GM19043 (cell line): Measurements from ENCODE around the gene PNMA6E.
"Not testable (repeated sequence)": the region's sequence is repeated elsewhere in the genome, so short reads cannot be mapped to it uniquely, and the experiment has no call there.

Experiments used
- ATAC-seq: cut with Tn5 transposase; IDR thresholded peaks from one replicate; pipeline ENCODE4 v1.9.1; 2021; ENCODE audit warnings: low read depth; ENCODE audit not compliant: unreplicated experiment

Gene PNMA6E

DNA sequence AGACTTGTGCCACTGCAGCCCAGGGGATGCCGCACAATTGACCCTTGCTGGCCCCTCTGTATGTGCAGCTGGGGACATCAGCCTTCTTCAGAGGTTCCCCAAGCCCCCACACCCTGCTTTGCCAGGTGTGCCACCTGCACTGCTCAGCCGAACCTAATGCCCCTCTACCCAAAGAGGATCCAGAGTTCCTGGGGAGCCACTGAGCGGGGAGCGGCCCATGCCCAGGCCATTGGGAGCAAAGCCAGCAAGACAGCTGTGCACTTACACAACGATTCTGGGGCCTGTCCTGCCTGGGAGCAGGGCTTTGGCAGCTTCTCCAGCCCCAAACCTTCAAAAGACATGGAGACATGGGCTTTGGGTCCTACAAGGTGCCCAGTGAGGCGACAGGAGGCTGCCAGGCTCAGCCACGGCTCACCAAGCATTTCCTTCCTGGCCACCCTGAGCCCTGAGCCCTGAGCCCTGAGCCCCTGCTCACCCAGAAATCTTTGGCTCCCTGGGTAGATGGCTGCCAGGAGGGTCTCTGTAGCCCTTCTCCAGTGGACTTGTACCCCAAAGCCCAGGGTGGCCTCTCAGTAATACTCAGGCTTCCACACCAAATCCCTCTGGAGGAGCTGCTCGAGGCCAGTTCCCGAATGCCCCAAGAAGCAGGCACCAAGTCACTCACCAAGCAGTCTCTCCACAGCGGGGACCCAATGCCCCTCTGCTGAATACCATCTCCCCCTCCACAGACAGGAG is 13.0 kb downstream of the PNMA6E start:
- ATAC-seq: no peak

DNA sequence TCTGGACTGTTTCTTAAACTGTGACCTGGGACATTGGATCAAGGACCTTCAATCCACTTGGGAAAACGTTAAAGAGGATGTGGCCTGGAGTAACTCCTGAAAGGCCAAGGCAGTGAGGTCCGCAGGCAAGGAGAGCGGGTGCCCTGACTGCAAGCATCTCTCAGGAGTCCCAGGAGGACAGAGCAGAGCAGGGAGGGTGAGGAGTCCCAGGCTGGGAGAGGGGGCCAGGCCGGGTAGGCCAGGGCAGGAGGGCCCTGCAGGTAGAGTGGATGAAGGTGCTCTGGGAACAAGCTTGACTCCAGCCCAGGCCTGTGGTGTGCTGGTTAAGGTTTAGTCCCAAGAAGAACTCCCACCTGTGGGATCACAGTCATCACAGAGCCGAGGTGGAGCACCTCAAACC is 13.8 kb downstream of the PNMA6E start:
- ATAC-seq: no peak

DNA sequence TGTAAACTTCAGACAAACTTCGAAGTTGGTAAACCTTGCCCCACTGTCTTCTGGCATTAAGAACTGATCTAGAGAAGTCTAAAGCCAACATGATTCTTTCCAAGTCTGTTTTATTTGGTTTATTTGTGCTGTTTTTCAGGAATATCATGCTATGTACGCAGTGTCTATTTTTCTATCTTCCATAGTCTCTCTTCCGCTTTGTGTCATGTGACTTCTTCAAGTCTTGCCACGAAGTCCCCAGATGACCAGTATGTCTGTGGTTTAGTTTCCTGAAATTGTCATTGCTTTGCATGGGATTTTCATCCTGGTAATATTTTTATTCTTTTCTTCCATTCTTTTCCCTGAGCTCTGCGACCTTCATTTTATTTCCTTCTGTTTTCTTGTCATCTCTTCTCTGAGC is 15.1 kb downstream of the PNMA6E start:
- no peak for ATAC-seq

DNA sequence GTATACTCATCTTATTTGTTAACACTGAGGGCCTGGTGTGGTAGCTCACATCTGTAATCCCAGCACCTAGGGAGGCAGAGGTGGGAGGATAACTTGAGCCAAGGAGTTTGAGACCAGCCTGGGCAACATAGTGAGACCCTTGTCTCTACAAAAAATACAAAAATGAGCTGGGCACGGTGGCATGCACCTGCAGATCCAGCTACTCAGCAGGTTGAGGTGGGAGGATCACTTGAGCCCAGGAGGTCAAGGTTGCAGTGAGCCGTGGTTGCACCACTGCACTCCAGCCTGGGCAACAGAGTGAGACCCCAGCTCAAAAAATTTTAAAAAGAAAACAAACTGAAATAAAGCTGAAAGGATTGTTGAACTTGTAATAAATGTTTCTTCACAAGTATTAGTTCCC is 16.2 kb downstream of the PNMA6E start:
- ATAC-seq: not testable (repeated sequence)

DNA sequence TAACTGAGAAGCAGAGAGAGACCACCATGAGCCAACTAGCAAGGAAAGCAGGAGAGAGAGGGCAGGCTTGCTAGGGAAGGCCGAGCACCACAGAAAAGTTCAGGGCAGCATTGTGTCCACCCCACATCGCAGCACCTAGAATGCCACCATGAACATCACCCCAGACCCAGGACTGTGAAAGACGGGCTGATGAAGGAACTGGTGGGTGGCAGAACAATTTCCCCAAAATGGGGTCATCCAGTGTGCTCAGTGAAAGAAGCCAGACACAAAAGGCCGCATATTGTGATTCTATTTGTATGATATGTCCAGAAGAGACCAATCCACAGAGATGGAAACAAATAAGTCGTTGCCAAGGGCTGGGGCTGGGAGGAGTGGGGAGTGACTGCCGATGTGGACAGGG is 16.8 kb downstream of the PNMA6E start:
- ATAC-seq: no peak

DNA sequence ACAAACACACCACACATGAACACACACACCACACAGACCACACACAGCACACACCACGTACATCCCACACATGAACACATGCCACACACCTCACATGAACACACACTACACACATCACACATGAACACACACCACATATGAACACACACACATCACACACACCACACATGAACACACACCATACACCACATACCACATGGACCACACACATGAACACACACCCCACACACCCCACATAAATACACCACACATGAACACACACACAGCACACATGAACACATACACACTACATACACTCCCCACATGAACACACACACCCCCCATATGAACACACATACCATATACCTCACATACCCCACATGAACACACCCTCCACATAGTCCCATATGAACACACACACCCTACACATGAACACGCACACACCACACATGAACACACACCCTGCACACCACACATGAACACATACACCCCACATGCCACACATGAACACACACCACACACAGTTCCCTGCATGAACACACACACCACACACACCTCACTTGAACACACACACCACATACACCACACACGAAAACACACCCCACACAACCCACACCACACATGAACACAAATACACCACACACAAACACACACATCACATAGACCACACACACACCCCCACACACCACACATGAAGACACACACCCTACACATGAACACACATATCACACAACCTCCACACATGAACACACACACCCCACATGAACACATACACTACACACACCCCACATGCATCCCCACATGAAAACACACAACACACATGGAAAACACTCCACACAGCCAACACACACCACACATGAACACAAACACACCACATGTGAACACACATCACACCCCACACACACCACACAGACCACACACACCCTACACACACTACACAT is 18.3 kb downstream of the PNMA6E start:
- ATAC-seq: no peak

DNA sequence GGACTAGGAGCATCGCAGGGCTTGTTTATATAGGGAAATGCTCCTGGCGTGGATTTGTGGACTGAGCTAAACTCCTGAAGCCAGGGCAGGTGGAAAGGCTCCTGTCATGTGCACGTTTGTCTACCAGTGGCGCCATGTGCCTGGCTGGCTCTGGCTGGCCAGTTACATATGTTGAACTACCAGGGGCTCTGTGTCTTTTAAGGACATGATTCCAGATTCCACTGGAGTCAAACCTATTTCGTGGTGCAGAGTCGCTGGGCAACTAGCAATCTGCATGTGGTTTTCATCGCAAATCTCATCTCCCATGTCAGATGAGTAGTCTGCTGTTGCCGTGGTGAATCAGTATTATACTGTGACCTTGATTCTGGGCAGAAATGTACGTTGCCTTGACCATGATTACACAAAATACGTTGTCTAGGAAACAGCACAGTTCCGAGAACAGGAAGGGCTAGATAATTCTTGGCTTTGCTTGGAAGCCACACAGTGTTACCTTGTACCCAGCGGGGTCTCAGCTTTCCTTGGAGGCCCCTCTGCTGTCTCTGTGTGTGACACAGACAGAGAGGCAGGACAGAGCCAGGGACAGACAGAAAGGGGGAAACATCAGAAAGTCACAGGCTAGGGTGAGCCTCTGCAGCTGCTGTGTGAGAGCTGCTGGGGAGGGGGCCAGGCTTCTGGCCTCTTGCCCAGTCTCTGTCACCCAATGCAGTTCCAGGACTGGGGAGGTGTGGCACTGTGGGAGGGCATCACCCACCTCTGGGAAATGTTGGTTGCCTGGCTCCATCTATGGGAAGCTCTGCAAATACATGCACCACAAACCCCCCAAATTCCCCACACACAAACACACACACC is 19.2 kb downstream of the PNMA6E start:
- no peak for ATAC-seq

DNA sequence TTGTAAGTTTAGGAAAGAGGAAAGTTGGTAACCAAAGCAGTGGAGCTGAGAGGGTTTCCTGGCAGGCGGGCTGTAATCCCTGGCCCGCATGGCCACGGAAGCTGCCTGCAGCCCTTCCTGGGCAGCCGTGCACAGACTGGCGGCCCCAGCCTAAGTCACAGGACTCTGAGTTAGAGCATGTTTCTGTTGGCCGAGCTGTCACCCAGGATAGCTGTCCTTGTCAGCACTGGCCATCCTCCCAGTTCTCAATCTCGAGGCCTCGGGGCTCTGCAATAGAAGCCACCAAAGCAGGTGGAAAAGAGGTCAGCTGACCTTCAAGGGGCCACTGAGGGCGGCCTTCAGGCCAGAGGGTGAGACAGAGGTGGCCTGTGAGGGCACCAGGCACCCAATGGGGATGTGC is 20.5 kb downstream of the PNMA6E start:
- ATAC-seq: no peak

DNA sequence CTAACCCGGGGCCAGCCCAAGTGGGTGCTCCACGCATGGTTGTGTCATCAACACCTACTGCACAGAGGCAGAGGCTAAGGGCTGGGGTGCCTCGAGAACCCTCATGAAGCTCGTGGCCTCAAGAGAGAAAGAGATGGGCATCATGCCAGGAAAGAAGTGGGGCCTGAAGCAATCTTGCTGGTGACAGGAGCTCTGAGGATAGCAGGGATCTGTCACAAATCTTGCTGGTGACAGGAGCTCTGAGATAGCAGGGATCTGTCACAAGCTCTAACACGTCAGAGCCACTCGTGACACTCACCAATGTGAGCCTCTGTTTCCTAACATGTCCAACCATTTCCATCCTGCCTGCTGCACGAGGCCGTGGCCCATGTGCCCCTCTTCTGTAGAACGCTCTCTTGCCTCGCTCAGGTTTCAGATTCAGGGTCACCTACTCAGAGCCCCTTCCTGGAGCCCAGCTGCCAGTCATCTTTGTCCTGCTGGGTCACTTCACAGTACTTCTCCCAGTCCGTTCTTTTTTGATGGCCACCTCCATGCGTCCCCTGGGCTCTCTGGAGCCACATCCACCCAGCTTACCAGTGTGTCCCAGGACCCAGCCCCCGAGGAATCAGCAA is 21.1 kb downstream of the PNMA6E start:
- no peak for ATAC-seq

DNA sequence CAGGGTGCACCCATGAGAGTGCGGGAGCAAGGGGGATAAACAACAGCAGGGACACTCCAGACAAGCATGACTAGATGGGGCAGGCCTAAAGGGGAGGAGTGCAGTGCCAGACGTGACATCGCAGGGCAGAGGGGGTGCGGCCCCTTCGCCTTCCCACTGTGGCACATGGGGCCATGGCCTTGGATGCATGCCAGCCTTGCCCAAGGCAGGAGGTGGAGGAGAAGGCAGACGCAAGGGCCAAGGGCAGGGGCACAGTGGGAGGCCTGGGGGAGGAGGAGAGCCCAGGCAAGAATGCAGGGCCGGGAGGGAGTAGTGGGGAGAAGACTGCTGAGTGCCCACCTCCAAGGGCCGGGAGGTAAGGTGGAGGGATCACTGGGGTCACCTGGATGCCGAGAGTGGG is 21.6 kb downstream of the PNMA6E start:
- ATAC-seq: no peak

DNA sequence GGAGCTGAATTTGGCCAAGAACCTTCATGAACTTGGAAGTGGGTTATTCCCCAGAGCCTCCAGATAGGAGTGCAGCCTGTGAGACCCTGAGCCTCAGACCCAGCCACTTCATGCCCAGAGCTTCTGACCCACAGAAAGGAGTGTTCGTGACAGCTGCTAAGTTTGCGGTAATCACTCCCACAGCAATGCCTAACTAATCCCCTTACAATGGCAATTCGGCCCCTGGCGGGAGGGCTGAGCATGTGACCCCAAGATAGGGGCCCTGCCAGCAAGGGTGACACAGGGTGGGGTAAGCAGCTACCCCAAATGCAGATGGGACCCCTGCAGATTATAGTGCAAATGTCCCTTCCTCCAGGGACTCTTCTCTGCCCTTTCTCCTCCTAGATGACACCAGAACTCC is 22.5 kb downstream of the PNMA6E start:
- ATAC-seq: no peak

DNA sequence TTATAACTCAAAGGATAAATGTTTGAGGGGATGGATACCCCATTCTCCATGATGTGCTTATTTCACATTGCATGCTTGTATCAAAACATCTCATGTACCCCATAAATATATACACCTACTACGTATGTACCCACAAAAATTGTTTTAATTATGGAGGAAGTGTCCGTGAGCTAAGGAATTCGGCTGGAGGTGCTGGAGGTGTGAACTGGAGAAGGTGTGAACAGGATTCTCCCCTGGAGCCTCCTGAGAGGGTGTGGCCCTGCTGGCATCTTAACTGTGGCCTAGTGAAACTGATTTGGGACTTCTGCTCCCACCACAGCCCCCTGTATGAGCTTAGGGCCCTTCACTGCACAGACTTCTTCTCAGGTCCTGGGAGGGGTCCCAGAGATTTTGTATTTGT is 23.4 kb downstream of the PNMA6E start:
- no peak for ATAC-seq

DNA sequence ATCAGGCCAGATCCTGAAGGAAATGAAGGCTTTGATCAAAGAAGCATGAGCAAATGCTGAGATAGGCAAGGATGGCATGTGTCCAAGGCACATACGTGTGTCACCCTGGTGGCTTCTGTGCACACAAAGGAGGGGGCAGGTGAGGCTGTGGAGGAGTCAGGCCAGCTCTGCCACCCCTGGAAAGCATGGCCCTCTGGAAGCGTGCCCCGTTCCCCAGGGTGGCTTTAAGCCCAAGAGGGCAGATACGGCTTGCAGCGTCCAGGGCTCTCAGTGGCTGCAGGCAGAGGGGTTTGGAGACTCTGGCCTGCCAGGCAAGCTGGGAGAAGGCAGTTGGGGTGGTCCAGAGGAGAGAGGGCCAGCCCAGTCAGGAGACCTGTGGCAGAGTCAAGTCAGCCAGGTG is 25.6 kb downstream of the PNMA6E start:
- ATAC-seq: no peak

DNA sequence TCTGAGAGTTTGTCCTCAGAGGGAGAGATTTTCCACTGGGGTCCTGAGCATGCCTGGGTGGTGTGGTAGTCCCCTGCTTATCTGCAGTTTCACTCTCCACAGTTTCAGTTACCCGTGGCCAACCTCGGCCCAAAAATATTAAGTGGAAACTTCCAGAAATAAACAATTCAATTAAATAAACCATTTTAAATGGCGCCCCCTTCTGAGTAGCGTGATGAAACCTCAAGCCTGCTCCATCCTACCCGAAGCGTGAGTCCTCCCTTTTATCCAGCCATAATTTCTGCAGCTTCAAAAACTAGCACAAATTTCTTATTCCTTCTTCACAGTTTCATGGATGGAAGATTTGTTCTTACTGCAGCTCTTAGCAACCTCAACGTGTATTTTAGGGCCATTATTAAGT is 26.7 kb downstream of the PNMA6E start:
- no peak for ATAC-seq

DNA sequence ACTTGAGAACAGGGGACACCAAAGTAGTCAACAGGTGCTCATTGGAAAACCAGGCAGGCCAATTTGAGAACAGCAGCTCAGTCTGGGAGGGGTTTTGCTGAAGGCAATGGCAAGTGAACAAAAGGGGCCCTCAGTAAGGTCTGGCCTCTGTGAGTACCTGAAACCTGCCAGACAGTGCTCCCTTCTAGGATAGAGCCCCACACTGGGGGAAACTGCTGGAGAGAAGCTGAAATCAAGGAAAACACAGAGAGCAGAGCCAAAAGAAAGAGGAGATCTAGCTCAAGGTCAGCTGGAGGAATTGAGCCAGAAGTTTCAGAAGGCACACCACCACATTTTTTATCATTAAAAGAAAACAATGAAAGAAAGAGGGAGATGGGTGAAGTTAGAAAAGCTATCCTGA is 28.2 kb downstream of the PNMA6E start:
- ATAC-seq: no peak

DNA sequence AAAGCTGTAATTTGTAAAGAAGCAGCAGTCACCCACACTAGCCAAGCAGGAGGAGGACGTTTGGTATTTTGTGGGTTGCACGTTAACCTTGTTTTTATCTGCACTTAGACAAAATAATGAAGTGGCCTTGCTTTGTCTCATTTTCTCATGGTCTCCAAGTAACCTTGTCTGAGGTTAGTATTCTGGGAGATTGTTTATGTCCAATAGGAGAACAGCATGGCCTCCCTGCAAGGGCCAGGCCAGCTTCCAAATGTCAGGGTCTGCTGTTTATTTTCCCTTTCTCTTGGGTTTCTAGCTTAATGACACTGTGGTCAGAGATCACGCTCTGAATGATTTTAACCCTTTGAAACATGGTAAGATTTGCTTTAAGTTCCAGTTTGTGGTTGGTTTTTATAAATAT is 29.9 kb downstream of the PNMA6E start:
- no peak for ATAC-seq

DNA sequence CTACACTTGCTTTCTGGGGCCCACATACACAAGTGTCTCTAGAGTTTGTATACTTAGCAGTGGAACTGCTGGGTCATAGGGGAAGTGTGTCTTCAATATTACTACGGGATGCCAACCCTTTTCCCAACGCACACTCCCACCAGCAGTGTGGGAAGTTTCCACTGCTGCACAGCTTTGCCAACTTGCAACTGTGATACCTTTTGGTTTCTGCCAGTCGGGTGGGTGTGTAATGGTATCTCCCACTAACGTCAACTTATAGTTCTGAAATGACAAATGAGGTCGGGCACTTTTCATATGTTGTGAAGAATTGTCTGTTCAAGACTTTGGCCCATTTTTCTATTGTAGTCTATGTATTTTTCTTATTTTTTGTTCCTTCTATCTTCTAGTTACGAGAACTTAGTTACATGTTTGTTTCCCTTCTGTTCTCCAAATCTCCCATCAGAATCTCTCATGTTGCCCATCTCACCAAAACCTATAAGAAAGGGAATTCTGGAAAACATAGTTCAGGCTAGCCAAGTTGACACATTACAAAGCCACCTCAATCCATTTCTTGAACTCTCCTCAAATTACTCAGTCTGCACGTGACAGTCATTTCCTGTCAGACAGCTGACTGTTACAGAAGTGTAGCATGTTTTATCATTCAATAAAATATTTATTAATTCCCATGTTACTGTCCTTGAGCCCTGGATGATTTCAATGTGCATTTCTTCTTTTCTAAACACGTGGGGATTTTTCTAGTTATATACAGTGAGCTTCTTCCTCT is 30.7 kb downstream of the PNMA6E start:
- no peak for ATAC-seq

DNA sequence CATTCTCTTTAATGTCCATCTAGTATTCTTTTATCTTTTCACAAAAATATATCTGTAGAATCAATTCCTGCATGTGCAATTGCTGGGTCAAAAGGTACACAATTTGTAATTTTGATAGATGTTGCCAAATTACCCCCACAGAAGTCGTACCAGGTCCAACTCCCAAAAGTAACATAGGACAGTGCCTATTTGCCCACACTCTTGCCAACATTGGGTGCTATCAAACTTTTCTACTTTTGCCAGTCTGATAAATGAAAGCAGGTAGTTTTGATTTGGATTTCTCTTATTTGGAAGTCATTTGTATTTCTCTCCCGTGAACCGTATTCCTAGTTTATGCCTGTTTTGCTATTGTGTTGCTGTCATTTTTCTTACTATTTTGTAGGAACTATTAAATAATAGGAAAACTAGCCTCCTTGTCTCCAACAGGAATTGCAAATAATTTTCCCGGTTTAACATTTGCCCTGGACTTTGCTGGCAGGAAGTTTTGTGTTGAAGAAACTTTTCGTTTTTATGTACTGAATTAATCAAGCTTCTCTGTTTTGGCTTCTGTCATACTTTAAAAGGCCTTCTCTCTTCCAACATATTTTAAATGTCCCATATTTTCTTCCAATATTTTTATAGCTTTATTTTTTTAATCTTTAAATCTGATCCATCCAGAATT is 34.1 kb downstream of the PNMA6E start:
- no peak for ATAC-seq

DNA sequence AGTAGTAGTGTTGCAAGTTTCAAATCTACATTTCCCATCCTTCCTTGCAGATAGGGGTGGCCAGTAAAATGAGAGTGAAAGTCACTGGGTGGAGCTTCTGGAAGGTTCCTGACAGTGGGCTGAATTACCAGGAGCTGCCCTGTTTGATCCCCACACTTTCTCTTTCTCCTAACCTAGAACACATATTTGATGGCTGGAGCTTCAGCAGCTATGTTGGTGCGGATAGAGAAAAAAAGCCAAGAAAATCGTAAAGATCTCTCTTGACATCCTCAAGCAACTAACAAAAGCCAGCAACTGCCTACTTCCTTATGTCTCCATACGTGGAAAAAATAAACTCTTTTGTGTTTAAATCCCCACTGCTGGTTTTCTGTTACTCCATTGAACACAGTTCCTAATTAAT is 35.0 kb downstream of the PNMA6E start:
- ATAC-seq: no peak
